ENCODE results near the gene MEIS2.

MEIS2 gene

DNA sequence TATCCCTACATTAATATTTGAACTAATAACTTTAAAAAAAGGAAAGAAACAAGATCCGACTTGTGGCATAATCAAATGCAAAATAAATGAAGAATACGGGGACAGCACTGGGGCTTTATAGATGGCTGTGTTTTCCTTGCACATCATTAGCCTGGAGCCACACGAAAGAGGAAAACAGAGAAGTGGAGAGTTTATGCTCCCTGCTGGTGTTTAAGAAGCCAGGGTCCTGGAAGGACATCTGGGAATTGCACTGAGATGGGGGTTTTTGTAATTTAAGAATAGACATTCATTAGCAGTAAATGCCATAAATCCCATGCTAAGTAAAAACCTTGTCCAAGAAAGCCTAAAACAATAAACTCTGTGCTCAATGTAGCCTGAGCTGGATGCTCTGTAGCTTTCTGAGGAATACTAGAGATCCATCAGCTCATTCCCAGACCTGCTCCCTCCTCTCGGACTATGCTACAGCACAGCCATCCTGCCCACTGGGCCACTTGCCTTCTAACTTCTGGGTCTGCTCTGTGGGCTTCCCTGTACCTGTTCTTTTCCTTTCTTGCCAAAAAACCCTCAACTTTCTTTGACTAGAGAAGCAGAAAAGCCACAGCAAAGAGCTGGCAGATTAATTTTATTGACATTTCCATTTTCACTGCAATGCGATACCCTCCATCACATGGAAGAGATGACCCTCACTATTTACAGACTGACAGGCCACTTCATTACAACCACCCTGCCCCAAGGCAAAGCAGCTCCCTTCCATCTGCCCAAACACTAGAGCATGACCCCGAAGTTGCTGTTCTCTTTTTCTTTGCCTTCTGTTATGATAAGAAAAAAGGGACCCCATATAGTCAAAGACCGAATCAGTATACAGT is 62.3 kb downstream of the MEIS2 start:
- no peak for DNase-seq

GRCh38 chr15:37037071-37037655 is 63.2 kb downstream of the MEIS2 start:
- DNase-seq: no peak

DNA sequence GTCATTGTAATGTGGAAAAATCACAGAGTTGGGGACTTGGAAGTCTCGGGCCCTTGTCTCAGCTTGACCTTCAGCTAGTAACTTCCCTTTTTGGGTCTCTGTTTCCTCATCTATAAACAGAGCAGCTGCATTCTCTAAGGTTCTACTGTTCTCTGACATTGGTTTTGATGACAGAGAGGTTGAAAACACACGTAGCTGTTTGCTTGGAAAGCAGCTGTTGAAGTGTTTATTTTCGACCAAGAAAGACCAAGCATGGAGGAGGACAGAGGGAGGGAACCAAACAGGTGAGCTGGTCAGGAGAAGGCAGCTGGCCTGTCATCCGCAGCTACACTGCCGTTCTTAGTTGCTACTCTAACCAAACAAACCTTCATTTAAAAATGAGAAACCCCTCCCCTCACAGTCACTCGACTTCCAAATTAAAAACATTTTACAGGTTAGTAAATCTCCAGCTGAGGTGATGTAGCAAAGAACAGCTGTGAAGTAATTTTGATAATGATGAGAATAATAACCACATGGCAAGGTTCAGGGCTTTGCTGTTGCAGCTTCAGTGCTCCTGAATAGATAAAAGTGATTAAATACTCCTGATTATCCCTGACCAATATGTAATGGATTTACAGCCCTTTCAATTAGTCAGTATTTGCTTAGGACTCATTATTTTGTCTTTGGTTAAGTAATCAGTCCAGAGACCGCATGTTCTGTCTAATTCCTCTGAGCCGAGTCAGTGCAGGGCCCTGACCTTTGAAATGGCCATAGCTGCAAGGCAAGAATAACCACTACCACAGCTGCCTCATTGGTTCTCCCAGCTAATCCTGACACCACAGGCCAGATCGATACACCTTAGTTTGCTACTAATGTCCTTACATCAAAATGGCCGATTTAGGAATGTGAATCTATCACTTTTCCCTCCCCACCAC is 65.3 kb downstream of the MEIS2 start:
- no peak for DNase-seq

DNA sequence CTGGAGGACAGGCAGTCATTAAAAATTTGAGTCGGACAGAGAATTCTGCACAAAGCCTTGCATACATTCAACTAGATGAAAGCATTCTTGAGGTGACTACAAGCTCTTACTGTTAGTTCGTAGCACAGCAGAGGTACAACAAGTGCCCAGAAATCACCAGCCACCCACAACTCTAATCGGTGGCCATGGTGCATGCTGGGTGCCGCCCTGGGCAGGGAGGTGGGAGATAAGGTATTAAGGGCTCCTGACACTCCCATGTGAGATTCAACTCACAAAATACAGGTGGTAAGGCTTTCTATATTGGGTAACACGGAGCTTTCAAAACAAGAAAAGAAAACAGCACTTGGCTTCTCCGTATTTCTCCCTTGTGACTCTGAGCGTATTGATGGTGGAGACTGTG is 66.0 kb downstream of the MEIS2 start:
- no peak for DNase-seq

DNA sequence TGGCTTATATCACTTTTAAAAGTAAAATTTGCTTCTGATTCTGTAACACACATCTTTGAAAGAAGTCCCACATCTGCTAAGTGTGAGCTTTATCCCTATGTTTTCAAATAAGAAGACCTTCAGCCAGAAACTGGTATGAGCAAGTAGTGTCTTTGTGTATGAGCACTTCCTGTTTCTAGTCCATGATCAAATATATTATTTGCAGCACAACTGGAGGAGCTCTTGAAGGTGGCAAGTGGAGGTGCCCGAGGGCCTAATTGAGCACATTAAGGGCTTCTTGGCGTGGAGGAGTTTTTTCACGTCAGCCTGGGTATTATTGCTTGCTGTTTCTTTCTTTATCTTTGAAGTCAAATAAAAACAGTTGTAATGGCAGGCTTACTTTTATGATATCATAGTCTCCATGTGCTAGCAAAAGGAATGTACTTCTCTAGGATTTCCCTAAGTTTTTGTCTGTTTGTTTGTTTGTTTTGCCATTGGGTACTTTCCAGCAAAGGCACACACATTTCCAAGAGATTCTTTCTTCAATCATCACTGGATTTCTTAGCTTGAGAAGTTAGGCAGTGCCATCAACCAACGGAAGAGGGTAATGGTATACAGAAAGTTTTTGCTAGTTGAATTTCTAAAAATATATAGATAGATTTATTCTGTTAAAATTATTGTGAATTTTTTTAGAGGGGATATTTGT is 68.1 kb downstream of the MEIS2 start:
- no peak for DNase-seq

- DNase-seq: no peak
These were observed 69.2 kb downstream of the MEIS2 start for GRCh38 chr15:37031198-37031597.

DNA sequence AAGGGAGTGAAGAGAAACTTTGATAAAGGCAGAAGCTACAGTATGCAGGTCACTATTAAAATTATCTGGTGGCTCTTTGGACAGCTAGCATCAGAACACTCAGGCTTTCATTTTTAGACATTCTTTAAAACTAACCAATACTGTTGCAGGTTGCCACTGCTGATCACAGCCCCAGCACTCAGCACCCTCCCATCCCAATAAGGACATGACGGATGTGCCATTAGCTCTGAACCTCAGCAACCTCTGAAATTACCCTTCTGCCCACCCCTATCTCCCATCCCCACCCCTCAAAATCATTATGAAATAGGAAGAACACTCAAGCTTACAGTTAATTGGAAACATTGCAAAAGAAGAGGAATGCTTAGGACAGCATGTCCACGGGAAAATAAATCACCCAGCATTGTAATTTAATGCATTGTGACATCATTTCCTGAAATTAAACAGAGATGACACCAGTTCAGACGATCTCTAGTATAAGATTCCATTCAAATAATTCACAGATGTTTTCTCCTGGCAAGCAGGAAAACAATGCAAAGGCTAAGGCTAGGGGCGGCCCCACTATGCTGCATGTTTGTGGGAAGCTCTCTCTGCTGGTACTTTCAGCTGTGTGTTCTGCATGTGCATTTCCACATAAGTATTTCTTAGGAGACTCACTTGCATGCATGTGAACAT is 71.6 kb downstream of the MEIS2 start:
- DNase-seq: no peak

DNA sequence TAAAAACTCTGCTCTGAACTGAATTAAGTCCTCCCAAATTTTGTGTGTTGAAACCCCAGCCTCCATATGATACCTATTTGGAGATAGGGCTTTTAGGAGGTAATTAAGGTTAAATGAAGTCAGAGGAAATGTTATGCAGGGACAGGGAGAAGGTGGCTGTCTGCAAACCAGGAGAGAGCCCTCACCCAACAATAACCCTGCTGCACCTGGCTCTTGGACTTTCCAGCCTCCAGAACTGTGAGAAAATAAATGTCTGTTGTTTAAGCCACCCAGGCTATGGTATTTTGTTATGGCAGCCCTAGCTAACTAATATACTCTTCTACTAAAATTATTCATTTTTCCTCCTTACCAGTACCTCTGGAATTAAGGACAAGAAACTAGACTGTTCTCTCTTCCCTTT is 79.5 kb downstream of the MEIS2 start:
- no peak for DNase-seq

GRCh38 chr15:37019479-37020433 is 80.6 kb downstream of the MEIS2 start:
- no peak for DNase-seq

GRCh38 chr15:37017031-37017625 is 83.2 kb downstream of the MEIS2 start:
- no peak for DNase-seq

DNA sequence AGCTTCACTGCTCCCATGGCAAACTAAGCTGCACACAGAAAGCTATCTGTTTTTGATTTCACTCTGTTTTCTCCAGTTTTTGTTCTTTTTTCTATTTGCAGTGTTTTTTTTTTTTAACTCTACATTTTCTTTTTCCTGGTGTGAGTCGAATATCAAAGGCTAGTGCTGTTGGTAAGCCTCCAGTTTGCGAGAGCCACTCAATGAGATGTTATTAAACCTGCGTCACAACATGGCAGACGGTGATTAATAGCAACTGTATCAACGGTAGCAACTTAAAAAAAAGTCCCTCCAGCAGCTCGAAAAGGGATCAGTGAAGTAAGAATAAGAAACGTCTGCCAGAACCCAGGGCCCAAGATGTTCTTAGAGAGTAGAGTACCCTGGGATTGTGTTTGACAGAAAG is 84.1 kb downstream of the MEIS2 start:
- DNase-seq: no peak

DNA sequence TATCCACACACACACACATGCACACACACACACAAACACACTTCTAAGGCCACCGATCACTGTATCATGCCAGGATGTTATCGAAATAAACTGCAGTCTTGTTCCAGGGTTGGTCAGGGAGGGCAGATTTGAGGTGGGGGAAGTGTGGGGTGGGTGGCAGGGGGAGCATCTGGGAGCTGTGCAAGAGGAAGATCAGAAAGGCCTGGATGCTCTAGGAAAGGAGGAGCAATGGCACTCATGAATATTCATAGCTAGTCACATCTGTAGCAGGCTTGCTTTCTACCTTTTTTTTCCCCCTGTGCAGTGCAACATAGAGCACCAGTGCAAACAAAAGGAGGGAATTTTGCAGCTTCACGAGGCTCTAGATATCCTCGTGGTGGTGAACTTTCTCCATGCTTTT is 84.9 kb downstream of the MEIS2 start:
- no peak for DNase-seq

DNA sequence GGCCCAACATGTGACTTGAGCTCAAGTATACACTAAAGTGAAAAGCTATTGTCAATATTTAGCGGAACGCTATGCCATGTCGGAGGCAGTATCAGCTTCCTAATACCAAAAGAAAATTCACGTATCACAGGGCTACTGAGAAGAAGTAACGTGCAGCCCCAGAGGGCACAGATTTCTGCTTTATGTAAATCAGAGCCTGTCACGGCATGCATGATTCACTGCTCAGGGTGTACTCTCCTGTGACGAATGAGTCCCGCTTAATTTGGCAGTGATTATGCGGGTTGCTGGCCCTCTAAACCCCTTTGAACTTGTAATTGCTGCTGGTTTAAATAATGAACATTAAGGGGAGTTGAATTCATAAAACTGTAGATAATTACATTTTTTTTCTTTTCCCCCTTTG is 85.3 kb downstream of the MEIS2 start:
- DNase-seq: no peak

- no peak for DNase-seq
These were observed 85.8 kb downstream of the MEIS2 start for GRCh38 chr15:37014566-37014965.

DNA sequence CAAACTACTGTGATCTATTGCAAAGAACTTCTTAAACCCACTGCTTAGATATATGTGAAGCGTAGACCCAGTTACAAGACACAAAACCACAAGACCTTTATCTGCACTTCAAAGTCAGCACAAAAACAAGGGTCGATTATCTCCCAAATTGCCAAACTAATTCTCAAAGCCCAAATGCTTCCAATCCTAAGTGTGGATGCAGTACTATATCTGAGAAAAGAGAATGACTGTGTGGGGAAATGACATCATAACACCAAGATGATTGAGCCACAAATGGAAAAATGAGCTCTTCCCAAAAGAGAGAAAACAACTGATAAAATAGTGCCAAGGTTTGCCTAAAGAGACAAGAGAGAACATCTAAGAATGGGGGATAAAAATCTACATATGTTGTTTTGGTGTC is 86.2 kb downstream of the MEIS2 start:
- DNase-seq: no peak

- DNase-seq: no peak
These were observed 89.8 kb downstream of the MEIS2 start for GRCh38 chr15:37010595-37010994.

DNA sequence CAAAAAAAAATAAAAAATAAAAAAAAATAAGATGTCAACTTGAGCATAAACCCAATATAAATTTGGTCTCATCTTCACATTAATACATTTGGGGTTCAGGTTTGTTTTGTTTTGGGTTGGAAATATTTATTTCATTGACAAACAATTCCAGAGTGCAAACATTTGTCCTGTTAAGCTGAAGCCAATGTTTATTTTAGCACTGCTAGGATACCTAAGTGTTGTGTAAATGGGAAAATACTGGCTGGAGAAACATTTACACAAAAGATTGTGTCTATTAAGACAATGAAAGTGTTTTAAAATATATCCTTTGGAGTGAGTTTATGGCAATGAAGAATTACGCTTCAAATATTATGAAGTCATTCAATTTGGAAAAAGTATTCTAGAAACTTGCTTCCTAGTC is 91.1 kb downstream of the MEIS2 start:
- DNase-seq: no peak

GRCh38 chr15:37008205-37008604 is 92.1 kb downstream of the MEIS2 start:
- DNase-seq: no peak

DNA sequence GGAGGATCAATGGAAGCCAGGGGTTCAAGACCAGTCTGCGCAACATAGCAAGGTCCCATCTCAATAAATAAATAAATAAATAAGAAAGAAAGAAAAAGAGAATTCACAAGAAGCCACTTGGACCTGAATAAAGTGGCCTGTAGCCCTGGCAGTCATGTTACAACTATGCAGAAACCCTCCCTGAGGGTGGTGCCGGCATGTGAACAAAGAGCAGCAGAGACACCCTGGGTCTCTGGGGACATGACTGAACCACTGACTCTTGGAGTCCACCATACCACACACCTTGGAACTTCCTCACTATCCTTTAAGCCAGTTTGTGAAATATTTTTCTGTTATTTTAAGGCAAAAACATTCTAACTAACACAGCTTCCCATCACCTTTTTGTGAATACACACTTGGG is 93.0 kb downstream of the MEIS2 start:
- no peak for DNase-seq

DNA sequence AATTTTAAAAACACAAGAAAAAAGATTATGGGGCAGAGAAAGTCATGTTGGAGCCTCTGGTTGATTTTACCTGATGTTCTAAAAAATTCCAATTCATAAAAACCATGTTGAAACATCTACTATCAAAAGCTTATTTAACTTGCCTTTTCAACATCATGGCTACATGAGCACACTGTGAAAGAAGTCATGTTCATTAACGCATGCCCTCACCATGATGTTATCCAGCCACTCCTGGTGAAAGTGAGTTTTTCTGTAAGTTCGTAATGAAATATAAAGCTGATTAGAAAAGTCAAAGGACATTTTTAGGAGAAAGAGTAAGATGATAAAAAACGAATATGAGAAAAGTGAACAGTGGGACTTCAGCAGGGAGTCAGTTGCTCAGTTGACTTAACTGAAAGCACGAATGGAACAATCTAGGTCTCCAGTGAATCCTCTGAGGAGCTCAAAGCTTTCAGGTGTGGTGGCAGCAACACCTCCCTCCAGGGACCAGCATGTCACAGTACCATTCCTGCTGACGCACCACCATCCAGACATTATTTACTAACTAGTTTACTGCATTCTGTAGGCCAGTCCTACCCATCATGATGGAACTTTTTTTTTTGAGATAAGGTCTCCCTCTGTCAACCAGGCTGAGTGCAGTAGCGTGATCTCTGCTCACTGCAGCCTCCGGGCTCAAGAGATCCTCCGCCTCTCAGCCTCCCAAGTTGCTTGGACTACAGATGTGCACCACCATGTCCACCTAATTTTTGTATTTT is 95.2 kb downstream of the MEIS2 start:
- DNase-seq: no peak
